ENCODE data around the gene RAB12.
"Not testable (repeated sequence)": the region's sequence is repeated elsewhere in the genome, so short reads cannot be mapped to it uniquely, and the experiment has no call there.

RAB12 gene

DNA sequence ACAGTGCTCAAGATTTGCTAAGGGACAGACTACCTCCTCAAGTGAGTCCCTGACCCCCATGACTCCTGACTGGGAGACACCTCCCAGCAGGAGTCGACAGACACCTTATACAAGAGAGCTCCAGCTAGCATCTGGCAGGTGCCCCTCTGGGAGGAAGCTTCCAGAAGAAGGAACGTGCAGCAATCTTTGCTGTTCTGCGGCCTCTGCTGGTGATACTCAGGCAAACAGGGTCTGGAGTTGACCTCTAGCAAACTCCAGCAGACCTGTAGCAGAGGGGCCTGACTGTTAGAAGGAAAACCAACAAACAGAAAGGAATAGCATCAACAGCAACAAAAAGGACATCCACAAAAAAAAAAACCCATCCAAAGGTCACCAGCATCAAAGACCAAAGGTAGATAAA is 38.1 kb downstream of the RAB12 start:
- not testable (repeated sequence) for DNase-seq (ENCODE audit: low read depth)

DNA sequence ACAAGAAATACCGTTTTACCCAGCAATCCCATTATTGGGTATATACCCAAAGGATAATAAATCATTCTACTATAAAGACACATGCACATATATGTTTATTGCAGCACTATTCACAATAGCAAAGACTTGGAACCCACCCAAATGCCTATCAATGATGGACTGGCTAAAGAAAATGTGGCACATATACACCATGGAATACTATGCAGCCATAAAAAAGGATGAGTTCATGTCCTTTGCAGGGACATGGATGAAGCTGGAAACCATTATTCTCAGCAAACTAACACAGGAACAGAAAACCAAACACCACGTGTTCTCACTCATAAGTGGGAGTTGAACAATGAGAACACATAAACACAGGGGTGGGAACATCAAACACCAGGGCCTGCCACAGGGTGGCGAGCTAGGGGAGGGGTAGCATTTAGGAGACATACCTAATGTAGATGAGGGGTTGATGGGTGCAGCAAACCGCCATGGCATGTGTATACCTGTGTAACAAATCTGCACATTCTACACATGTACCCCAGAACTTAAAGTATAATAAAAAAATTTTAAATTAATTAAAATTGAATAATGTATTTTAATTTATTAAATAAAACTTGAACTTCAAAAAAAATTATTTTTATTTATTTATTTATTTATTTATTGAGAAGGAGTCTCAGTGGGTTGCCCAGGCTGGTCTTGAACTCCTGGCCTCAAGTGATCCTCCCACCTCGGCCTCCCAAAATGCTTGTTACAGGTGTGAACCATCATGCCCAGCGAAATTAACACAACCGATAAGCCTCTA is 42.4 kb downstream of the RAB12 start:
- DNase-seq (ENCODE audit: low read depth) = not testable (repeated sequence)

- DNase-seq (ENCODE audit: low read depth) = no peak
Observed at GRCh38 chr18:8654503-8655451, 45.5 kb downstream of the RAB12 start.

- no peak for DNase-seq (ENCODE audit: low read depth)
Observed at GRCh38 chr18:8656232-8656631, 47.0 kb downstream of the RAB12 start.

GRCh38 chr18:8657050-8657820 is 48.0 kb downstream of the RAB12 start:
- DNase-seq (ENCODE audit: low read depth) = no peak

GRCh38 chr18:8657873-8658470 is 48.7 kb downstream of the RAB12 start:
- no peak for DNase-seq (ENCODE audit: low read depth)

GRCh38 chr18:8658858-8659485 is 49.7 kb downstream of the RAB12 start:
- DNase-seq (ENCODE audit: low read depth) = no peak

DNA sequence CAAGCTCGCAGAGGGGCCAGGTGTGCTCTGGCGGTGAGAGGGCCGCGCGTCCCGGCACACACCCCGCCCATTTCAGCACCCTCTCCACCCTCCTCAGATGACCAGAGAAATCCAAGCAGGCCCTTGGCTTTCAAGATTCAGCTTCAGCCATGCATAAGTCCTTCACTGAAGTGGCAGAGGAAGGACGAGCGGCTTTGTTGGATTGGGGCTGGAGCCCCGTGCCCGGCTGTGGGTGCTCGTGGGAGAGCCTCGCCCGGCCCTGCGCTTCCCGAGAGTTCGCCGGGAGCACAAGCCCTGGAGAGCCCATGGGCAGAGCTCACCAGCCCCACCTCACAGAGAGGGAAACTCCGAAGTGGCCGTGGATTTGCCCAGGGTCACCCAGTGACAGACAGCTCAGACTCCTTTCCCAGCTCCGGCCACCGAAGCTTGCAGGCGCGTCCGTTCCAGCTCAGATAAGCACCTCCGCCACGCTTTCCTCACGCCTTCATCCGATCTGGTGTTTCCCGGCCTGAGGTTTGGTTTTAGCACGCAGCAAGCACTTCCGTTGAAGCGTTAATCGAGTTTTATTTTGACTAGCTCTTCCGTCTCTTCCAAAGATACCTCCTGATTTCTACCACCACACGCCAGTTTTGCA is 50.5 kb downstream of the RAB12 start:
- DNase-seq (ENCODE audit: low read depth) = no peak

DNA sequence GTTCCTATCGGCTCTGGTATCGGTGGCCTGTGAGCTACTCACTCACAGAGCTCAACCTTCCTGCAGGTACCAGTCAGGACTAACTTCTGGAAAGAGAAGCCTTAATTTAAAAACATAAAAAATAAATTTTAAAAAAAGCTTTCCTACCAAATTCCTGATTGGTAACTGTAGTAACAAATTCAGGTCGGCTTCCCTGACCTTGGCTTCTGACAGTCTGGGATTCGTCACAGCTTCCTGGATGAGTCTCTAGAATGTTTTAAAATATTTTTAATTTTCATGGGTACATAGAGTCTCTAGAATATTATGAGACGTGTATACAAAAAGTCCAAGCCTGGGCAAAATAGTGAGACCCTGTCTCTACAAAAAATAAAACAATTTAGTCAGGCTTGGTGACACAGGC is 51.1 kb downstream of the RAB12 start:
- DNase-seq (ENCODE audit: low read depth) = no peak

DNA sequence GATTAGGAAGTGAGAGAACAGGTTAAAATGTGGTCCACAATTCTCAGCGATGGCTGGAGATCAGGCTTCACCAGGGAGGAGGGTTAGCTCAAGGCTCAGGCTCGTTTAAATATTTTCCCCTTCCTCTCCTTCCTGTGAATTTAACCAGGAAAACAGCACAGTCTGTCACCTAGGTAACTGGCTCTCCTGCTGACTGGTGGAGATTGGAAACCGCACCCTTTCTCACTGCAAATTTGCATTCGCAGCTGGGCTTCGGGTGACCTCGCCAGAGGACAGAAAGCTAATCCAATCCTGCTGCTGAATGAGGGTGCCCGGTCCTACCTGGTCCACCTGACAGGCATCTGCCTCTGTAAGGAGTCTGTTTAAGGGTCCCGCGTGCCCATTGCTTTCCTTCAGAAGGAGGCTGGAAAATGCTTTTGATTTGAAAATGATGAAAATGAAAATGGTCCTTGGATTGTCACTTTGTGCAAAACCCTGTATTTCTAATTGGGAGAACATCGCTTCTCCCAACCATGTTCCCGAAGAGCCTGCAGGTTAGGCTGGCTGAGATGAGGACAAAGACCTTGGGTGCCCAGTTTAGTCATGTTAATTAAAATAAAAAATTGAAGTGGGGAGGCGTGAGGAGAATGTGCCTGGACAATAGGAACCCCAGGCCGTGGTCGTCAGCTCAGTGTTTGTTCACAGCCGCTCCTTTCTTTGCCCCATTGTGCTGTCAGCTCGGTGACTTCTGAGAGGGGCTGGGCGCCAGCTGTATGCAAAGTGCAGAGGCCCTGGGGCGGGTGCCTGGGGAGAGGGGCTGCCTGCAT is 52.7 kb downstream of the RAB12 start:
- no peak for DNase-seq (ENCODE audit: low read depth)

DNA sequence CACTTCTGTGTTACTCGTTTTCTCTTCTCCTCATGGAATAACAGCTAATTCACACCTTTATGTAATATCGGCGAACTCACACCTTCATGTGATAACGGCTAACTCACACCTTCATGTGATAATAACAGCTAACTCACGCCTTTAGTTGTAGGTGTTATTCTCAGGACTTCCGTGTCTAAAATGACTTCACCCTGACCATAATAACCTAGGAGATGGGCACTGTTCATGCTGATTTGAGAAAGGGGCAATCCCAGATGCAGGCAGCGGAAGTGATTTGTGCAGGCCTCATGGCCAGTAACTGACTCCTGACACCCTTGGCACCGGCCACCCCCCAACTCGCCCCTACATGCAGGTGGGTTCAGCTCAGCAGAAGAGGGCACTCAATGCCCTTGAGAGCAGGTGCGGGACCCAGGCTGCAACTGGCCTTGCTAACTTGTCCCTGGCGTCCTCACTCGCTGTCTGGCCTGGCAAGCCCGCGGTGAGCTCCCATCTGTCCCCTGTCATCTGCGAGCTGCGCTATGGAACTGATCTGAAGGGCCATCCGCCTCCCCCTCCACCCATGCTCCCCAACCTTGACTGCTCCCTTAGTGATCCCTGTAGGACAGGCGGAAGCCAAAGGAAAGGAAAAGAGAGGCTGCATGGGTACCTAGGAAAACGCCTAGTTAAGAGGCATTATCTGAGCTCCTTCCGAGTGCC is 53.5 kb downstream of the RAB12 start:
- DNase-seq (ENCODE audit: low read depth) = no peak

- no peak for DNase-seq (ENCODE audit: low read depth)
Observed at GRCh38 chr18:8667846-8668245, 58.6 kb downstream of the RAB12 start.

GRCh38 chr18:8668381-8668780 is 59.1 kb downstream of the RAB12 start:
- no peak for DNase-seq (ENCODE audit: low read depth)

- no peak for DNase-seq (ENCODE audit: low read depth)
Observed at GRCh38 chr18:8669571-8669970, 60.3 kb downstream of the RAB12 start.

DNA sequence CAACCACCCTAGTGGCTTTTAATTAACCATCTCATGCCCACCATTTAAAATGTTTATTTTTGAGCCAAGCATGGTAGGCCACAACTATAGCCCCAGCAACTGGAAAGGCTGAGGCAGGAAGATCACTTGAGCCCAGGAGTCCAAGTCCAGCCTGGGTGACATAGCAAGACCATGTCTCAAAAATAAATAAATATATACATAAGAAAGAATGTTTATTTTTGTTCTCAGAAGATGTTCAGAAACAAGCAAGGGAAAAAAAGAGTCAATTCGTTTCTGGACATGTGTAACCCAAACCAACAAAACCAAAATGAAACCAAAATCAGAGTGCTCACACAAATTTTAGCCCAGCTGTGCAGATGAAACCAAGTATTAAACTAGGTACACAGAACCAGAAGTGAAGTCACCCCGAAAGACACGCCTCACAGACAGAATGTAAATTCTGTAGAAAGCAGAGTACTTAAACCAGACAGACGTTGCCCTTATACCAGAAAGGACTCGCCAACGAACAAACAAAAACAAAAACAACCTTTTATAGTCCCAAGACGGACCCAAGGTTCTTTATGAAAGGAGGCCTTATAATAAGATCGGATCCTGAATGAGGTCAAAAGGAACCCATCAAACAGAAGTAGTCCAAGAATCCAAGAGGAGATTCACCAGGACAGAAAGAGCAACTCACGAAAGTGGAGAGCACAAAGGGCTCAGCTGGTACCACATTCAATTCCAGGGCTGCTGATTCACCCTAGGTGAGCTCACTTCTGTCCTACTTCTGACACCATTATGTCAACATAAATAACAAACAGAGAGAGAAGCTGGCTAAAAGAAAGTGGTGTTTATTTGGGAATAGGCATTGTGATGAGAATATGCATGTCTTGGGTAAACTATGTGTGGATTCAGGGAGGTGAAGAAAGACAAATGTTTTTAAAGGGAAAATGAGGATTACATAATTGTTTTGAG is 64.3 kb downstream of the RAB12 start:
- DNase-seq (ENCODE audit: low read depth) = no peak

GRCh38 chr18:8675057-8675456 is 65.8 kb downstream of the RAB12 start:
- no peak for DNase-seq (ENCODE audit: low read depth)

DNA sequence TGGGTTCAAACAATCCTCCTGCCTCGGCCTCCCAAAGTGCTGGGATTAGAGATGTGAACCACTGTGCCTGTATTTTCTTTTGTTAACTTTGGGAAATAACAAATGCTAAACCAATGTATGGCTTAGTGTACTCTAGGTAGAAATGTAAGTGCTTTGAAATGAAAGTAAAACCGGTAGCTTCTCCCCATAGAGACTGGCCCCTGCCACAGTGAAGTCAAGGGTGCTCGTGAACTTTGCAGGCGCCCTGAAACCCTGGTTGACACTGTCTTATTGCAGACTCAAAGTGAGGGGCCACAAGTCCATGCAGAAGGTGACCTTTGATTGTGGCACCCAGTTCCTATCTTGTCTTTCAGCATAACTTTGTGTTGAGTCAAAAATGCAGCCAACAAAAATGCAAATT is 72.0 kb downstream of the RAB12 start:
- DNase-seq (ENCODE audit: low read depth) = no peak

DNA sequence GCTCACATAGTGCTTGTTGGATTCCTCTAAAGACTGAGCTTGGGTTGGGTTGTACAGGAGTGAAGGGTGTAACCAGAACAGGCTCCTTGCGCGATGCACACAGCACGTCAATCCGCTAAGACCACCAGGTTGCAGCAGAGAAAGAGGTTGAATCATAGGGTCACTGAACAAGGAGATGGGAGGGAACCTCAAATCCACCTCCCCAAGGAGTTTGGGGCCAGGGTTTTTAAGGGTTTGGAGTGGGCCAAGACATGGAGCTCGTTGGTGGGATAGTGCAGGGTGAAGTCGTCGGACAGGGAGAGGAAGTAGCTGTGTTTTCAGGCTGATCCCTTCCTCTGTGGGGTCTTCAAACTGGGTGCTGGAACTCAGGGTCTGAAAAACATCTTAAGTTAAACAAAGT is 75.3 kb downstream of the RAB12 start:
- DNase-seq (ENCODE audit: low read depth) = no peak
